Calu3 (cell line): ENCODE measurements around the gene MARK4. TPM values are rescaled to one million over a fixed set of nuclear protein-coding genes. Genes with fewer than 3 reads are reported as not detected.

ENCODE experiments used
- BruUV-seq: library from RNA; stranded (reverse); fragments of 400-500 nt; replicated peaks from 2 replicates; lab custom pipeline; 2021; lab: Mats Ljungman, UMichigan
- CTCF ChIA-PET: fragments of 300-600 bp; sonication (Branson Sonifier 250); formaldehyde crosslinking; loops from one replicate; lab custom pipeline; 2022; ENCODE audit warnings: antibody characterized with exemption; lab: Charles Lee
- DNase-seq: peaks from one replicate; pipeline ENCODE4 v3.0.0; 2022
- H3K27ac Mint-ChIP-seq: one replicate; pipeline ENCODE4 v1.8.0; 2022; ENCODE audit warnings: mixed read lengths; ENCODE audit not compliant: unreplicated experiment
- H3K27me3 Mint-ChIP-seq: one replicate; pipeline ENCODE4 v1.8.0; 2022; ENCODE audit warnings: mixed read lengths; ENCODE audit not compliant: unreplicated experiment
- H3K36me3 Mint-ChIP-seq: one replicate; pipeline ENCODE4 v1.8.0; 2022; ENCODE audit warnings: mild to moderate bottlenecking, moderate library complexity, mixed read lengths; ENCODE audit not compliant: insufficient read depth, unreplicated experiment
- H3K4me1 Mint-ChIP-seq: one replicate; pipeline ENCODE4 v1.8.0; 2022; ENCODE audit warnings: mild to moderate bottlenecking, low read depth, mixed read lengths; ENCODE audit not compliant: unreplicated experiment
- H3K4me3 Mint-ChIP-seq: one replicate; pipeline ENCODE4 v1.8.0; 2022; ENCODE audit warnings: mild to moderate bottlenecking, low read depth, moderate library complexity, mixed read lengths; ENCODE audit not compliant: unreplicated experiment
- H3K9me3 Mint-ChIP-seq: one replicate; pipeline ENCODE4 v1.8.0; 2022; ENCODE audit warnings: low read depth, mixed read lengths; ENCODE audit not compliant: unreplicated experiment
- intact Hi-C: fragments of 100-400 bp; cut with micrococcal nuclease; formaldehyde crosslinking; loops from one replicate; pipeline ENCODE4 v1.10.0; 2022; ENCODE audit not compliant: unreplicated experiment
- total RNA-seq: library from RNA; stranded (reverse); gene quantifications from 2 replicates; pipeline ENCODE4 v1.2.3, GENCODE V29; 2022
- TF ChIP-seq, protein P1 (sequence below): fragments of 200-600 bp; IDR thresholded peaks from one replicate; pipeline ENCODE4 v1.8.0; 2022; ENCODE audit warnings: antibody characterized with exemption; ENCODE audit not compliant: unreplicated experiment

Gene MARK4
- total RNA-seq, 1 experiment from 2014 or later, result 45.9 TPM

DNA sequence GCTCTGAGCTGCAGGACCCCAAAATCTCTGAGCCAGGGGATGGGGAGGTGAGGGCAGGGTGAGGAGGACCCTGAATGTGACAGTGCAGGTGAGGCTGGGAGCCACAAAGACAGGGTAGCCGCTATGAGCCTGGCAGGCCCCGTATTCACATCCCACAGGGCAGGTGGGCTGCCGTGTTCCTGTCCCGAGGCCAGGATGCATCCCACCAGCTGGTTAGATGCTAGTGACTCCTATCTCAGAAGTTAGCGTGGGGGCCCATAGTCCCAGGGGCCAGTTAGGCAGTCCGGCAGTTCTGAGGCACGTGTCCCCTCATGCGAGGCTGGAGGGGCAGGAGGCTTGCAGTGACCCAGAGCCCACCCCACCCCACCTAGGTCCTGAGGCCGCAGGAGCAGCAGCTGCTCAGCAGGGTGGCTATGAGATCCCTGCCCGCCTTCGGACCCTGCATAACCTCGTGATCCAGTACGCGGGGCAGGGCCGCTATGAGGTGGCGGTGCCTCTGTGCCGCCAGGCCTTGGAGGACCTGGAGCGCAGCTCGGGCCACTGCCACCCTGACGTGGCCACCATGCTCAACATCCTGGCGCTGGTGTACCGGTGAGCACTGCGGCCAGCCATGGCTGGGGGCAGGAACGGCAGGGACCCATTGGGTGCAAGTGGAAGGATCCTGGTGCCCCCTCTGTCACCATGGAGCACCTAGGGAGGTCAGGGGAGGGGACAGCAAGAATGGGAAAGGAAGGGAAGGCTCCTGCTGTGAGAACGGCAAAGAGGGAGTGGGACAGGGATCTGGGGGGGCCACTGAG is 96.7 kb downstream of the MARK4 start:
- TF ChIP-seq, protein P1, sequence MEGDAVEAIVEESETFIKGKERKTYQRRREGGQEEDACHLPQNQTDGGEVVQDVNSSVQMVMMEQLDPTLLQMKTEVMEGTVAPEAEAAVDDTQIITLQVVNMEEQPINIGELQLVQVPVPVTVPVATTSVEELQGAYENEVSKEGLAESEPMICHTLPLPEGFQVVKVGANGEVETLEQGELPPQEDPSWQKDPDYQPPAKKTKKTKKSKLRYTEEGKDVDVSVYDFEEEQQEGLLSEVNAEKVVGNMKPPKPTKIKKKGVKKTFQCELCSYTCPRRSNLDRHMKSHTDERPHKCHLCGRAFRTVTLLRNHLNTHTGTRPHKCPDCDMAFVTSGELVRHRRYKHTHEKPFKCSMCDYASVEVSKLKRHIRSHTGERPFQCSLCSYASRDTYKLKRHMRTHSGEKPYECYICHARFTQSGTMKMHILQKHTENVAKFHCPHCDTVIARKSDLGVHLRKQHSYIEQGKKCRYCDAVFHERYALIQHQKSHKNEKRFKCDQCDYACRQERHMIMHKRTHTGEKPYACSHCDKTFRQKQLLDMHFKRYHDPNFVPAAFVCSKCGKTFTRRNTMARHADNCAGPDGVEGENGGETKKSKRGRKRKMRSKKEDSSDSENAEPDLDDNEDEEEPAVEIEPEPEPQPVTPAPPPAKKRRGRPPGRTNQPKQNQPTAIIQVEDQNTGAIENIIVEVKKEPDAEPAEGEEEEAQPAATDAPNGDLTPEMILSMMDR, result no peak
- CTCF ChIA-PET, result interaction anchor here (0.6 kb wide), 1 partner anchor 18 kb away, joined by 6 read pairs; no protein-coding TSS in a partner anchor
- intact Hi-C loops, result no loop called here
- Mint-ChIP-seq H3K4me1 (no peaks in the 10 kb centered on the region), H3K36me3 (peaks cover 38% of the 10 kb centered on the region), H3K4me3 (no peak overlapping the region), H3K9me3 (no peaks in the 10 kb centered on the region), H3K27me3 (no peaks in the 10 kb centered on the region), H3K27ac (no peak overlapping the region)
- no TSS peak for BruUV-seq
- DNase-seq, result no peak

DNA sequence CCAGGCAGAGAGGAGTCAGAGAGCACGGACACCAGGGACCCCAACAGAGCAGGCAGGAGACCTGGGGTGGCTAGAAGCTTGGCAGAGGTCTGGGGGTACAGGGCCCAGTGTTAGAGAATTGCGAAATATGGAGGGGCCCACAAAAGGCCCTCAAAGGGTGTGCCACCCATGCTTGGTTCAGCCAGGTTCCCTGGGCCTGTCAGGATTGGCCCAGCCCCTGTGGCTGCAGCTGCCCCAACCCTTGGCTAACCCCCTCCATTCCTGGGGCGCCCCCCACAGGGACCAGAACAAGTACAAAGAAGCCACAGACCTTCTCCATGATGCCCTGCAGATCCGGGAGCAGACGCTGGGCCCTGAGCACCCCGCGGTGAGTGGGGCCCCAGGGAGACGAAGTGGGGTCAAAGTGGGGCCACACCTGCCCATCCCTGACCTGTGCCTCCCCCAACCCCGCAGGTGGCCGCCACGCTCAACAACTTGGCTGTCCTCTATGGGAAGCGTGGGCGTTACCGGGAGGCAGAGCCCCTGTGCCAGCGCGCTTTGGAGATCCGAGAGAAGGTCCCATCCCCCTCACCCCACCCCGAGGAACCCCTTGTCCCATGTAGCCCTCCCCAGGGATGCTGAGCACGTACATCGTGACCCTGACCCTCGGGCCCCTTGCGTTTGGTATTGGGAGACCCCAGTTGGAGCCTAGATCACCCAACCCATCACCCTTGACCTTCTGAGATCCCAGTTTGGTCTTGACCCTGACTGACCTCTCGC is 97.5 kb downstream of the MARK4 start:
- peaks cover 38% of the 10 kb centered on the region for H3K36me3 Mint-ChIP-seq
- TF ChIP-seq, protein P1, result no peak
- intact Hi-C loops, result no loop called here
- no peaks in the 10 kb centered on the region for H3K9me3 Mint-ChIP-seq
- no peaks in the 10 kb centered on the region for H3K27me3 Mint-ChIP-seq
- DNase-seq, result no peak
- CTCF ChIA-PET, result no interaction called here
- no peak overlapping the region for H3K27ac Mint-ChIP-seq
- BruUV-seq, result no TSS peak
- H3K4me1 Mint-ChIP-seq, result no peaks in the 10 kb centered on the region
- no peak overlapping the region for H3K4me3 Mint-ChIP-seq

DNA sequence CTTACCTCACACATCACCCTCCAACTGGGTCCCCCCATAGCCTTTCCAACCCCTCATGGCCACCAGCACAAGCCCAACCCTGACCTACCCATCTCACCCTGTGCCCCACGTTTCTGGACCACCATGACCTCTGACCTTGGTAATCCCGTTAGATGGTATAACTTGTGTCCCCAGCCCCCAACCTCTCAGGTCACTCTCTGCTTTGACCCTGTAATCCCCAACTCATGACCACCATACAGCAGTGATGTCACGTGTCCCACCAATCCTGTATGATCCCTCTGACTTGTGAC is 98.0 kb downstream of the MARK4 start:
- no peak overlapping the region for H3K4me3 Mint-ChIP-seq
- H3K27ac Mint-ChIP-seq, result no peak overlapping the region
- TF ChIP-seq, protein P1, result no peak
- H3K9me3 Mint-ChIP-seq, result no peaks in the 10 kb centered on the region
- H3K27me3 Mint-ChIP-seq, result no peaks in the 10 kb centered on the region
- H3K4me1 Mint-ChIP-seq, result no peaks in the 10 kb centered on the region
- BruUV-seq, result no TSS peak
- intact Hi-C loops, result no loop called here
- CTCF ChIA-PET, result no interaction called here
- H3K36me3 Mint-ChIP-seq, result peaks cover 40% of the 10 kb centered on the region
- no peak for DNase-seq

DNA sequence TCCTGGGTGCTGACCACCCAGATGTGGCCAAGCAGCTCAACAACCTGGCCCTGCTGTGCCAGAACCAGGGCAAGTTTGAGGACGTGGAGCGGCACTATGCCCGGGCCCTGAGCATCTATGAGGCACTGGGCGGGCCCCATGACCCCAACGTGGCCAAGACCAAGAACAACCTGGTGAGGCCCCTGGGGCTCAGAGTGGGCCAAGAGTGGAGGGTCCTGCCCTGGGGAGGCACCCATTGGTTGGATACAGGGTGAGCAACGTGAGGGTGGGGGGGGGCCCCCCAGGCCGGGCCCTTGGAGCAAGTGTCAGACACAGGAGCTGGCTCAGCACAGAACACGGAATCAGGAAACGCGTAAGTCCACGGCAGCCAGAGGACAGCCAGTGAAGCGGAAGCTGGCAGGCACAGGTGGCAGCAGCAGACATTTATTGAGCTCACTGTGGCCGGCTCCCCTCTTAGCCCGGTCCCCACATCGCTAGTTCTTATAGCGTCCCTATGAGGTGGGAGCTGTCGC is 98.4 kb downstream of the MARK4 start:
- BruUV-seq, result no TSS peak
- DNase-seq, result no peak
- no peak overlapping the region for H3K27ac Mint-ChIP-seq
- CTCF ChIA-PET, result interaction anchor here (0.6 kb wide), 1 partner anchor 488 kb away, joined by 5 read pairs; no protein-coding TSS in a partner anchor
- H3K4me1 Mint-ChIP-seq, result no peaks in the 10 kb centered on the region
- peaks cover 44% of the 10 kb centered on the region for H3K36me3 Mint-ChIP-seq
- intact Hi-C loops, result no loop called here
- H3K27me3 Mint-ChIP-seq, result no peaks in the 10 kb centered on the region
- H3K4me3 Mint-ChIP-seq, result no peak overlapping the region
- no peaks in the 10 kb centered on the region for H3K9me3 Mint-ChIP-seq
- TF ChIP-seq, protein P1, result no peak
